ENCODE results near the gene TMEM258. TPM values are rescaled to one million over a fixed set of nuclear protein-coding genes. Genes with fewer than 3 reads are reported as not detected.
A peak's percentile ranks its signal among the peaks of the same experiment; 100 is the strongest.

The TMEM258 gene
- total RNA-seq, 1 experiment from 2014 or later = 201 TPM

GRCh38 chr11:61775606-61776554, 16.5 kb downstream of the TMEM258 start:
- no peak overlapping the region for H3T11ph ChIP-seq (ENCODE audit: low read length)
- H3K36me3 Mint-ChIP-seq (ENCODE audit: insufficient read depth in 1 of 3, low read depth in 3 of 3) = peaks cover 3 to 12% (median 10%) of the 10 kb centered on the region in 3 experiments
- no peak overlapping the region for H3K9ac ChIP-seq (ENCODE audit: extremely low read depth, insufficient read length, low read length)
- no peak overlapping the region for H2BK20ac ChIP-seq (ENCODE audit: low read depth, low read length, poor library complexity, severe bottlenecking)
- no peak overlapping the region for H3K56ac ChIP-seq (ENCODE audit: insufficient read length, low read depth, low read length)
- no peak overlapping the region for H3K27ac ChIP-seq (ENCODE audit: insufficient read length, low read depth, low read length)
- no peaks in the 10 kb centered on the region for H3K4me1 ChIP-seq (ENCODE audit: insufficient read depth, low read length)
- WGBS (ENCODE audit: extremely low coverage, insufficient read length, low lambda C conversion rate) = 100% methylated on average over 1 of the region's 20 CpGs
- H2BK5ac ChIP-seq (ENCODE audit: insufficient read length, low read length) = no peak overlapping the region
- no peaks in the 10 kb centered on the region for H3K79me1 ChIP-seq (ENCODE audit: insufficient read depth, low read depth, low read length, poor library complexity, severe bottlenecking)
- peaks cover 23 to 30% of the 10 kb centered on the region in 2 experiments for H3K4me1 Mint-ChIP-seq
- no peaks in the 10 kb centered on the region for H3K23me2 ChIP-seq (ENCODE audit: insufficient read length, low read depth, low read length, poor library complexity, severe bottlenecking)
- no peak overlapping the region for H4K91ac ChIP-seq (ENCODE audit: insufficient read length, low read depth, low read length)
- H3K27me3 Mint-ChIP-seq (ENCODE audit: low read depth) = peaks cover 2% of the 10 kb centered on the region; the same call in 1 of the 2 replicates
- H2BK12ac ChIP-seq (ENCODE audit: insufficient read length, low read depth, low read length) = no peak overlapping the region
- no peak overlapping the region for H3K4ac ChIP-seq (ENCODE audit: low read depth, low read length)
- H3K9me3 ChIP-seq (ENCODE audit: control insufficient read depth, low read depth, low read length) = no peaks in the 10 kb centered on the region
- H4K20me1 ChIP-seq (ENCODE audit: control insufficient read depth, insufficient read depth, insufficient read length) = no peaks in the 10 kb centered on the region
- H3K4me2 ChIP-seq (ENCODE audit: insufficient read depth, insufficient read length, low read length) = no peak overlapping the region
- H2AFZ ChIP-seq (ENCODE audit: low read length) = no peak overlapping the region
- TF ChIP-seq CTCF (conservative IDR thresholded peaks at IDR 0.05) = no peak
- no peak overlapping the region for H4K8ac ChIP-seq (replicated peaks; ENCODE audit: insufficient read length, low read depth, low read length)
- no peak overlapping the region for H3K23ac ChIP-seq (ENCODE audit: insufficient read length, low read depth, low read length)
- no peak overlapping the region; a peak in 1 of 5 replicates for H3K4me3 Mint-ChIP-seq
- H2AK5ac ChIP-seq (ENCODE audit: insufficient read length, low read length) = no peak overlapping the region
- H2BK15ac ChIP-seq (ENCODE audit: low read depth, low read length) = no peak overlapping the region
- peaks cover 0 to 5% of the 10 kb centered on the region in 2 experiments; a peak in 2 of 5 replicates for H3K9me3 Mint-ChIP-seq
- H2BK120ac ChIP-seq (ENCODE audit: low read depth, low read length, poor library complexity, severe bottlenecking) = no peak overlapping the region
- no peak overlapping the region for H4K5ac ChIP-seq (ENCODE audit: insufficient read length, low read depth, low read length)
- no peaks in the 10 kb centered on the region for H3K79me2 ChIP-seq (ENCODE audit: insufficient read depth, low read length)
- H3K27me3 ChIP-seq (ENCODE audit: insufficient read depth, low read length) = no peaks in the 10 kb centered on the region
- peak overlapping the region in 2 of 3 experiments; percentile 87 to 90; a peak in 2 of 7 replicates for H3K27ac Mint-ChIP-seq
- DNase-seq = no peak
- H3K14ac ChIP-seq (ENCODE audit: insufficient read depth, low read length) = no peak overlapping the region; the same call in 1 of the 2 replicates
- H3K18ac ChIP-seq (ENCODE audit: insufficient read length, low read depth, low read length) = no peak overlapping the region
